Erythroblast (primary cell): ENCODE results near the gene UBE3B.

Source experiments
- GATA1 ChIP-seq: IDR thresholded peaks from 2 replicates; pipeline ENCODE4 v1.6.1; 2011; ENCODE audit warnings: low read depth, mild to moderate bottlenecking, control low read depth, low read length, moderate library complexity
- POLR2A ChIP-seq: IDR thresholded peaks from 2 replicates; pipeline ENCODE4 v1.6.1; 2011; ENCODE audit warnings: mild to moderate bottlenecking, low read length

DNA sequence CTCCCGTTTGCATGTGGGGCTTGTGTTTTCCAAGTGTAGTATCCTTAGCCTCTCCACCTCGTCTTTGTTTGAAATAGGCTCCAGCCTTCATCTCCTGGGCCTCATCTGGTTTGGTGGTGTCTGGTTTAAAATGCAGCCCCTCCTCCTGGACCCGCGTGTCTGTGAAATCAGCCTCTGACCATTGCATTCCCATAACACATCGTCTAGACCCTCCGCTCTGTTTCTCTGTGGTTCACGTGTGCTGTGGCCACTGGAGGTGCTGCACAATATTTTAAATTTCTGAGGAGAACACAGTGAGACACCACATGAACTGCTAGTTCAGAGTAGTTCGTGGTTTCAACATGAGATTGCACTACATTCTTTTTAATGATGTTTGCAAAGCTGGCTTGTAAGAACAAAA, 35.6 kb downstream of the UBE3B start:
- TF ChIP-seq POLR2A (no peak), GATA1 (no peak)
